Gastroesophageal sphincter (tissue), 4 donors: ENCODE data around the gene GASK1B. TPM values are rescaled to one million over a fixed set of nuclear protein-coding genes. Genes with fewer than 3 reads are reported as not detected.

ENCODE experiments used
- ATAC-seq: fragments of 150-250 bp; one replicate; pipeline ENCODE4 v1.9.1; 2016; ENCODE audit warnings: mild to moderate bottlenecking, moderate library complexity
- H3K27ac ChIP-seq, 4 donors: fragments of 200-600 bp; sonication (generic) in 3 of 4; 1 replicate in 3 of 4; 2 replicates in 1 of 4; pipeline ENCODE4 v1.5.1; 2016 to 2019
- H3K27me3 ChIP-seq: fragments of 200-600 bp; sonication (generic); one replicate; pipeline ENCODE4 v1.5.1; 2019
- H3K36me3 ChIP-seq, 2 donors: fragments of 200-600 bp; sonication (generic); one replicate each; pipeline ENCODE4 v1.5.1; 2019; ENCODE audit warnings: control low read depth in 1 of 2
- H3K4me1 ChIP-seq, 3 donors: fragments of 200-600 bp; sonication (generic); 1 replicate in 2 of 3; 2 replicates in 1 of 3; pipeline ENCODE4 v1.5.1; 2016 to 2019; ENCODE audit warnings: control low read depth in 2 of 3
- H3K4me3 ChIP-seq, 2 donors: fragments of 200-600 bp; sonication (generic); one replicate each; pipeline ENCODE4 v1.5.1; 2019; ENCODE audit warnings: mild to moderate bottlenecking in 1 of 2, moderate library complexity in 1 of 2
- H3K9me3 ChIP-seq, 3 donors: fragments of 200-600 bp; sonication (generic); one replicate each; pipeline ENCODE4 v1.5.1; 2017 to 2019; ENCODE audit warnings: control low read depth in 2 of 3
- CTCF ChIP-seq, 4 experiments: fragments of 200-600 bp in 2 of 4; fragments of 450-650 bp in 2 of 4; sonication (generic) in 1 of 4; IDR thresholded peaks; one replicate each; pipeline ENCODE4 v1.5.1; 2017 to 2019; ENCODE audit warnings: antibody characterized with exemption in 4 of 4, mild to moderate bottlenecking in 2 of 4, moderate library complexity in 2 of 4
- EP300 ChIP-seq: sonication (generic); formaldehyde crosslinking; IDR thresholded peaks from one replicate; pipeline ENCODE4 v1.6.1; 2017; ENCODE audit warnings: antibody characterized with exemption, mild to moderate bottlenecking
- POLR2A ChIP-seq, 2 donors: fragments of 450-650 bp; IDR thresholded peaks; one replicate each; pipeline ENCODE4 v1.6.1; 2017; ENCODE audit warnings: antibody characterized with exemption in 2 of 2, mild to moderate bottlenecking in 2 of 2, moderate library complexity in 1 of 2
- POLR2AphosphoS5 ChIP-seq: sonication (generic); formaldehyde crosslinking; IDR thresholded peaks from one replicate; pipeline ENCODE4 v1.6.1; 2017; ENCODE audit warnings: antibody characterized with exemption
- WGBS, 2 donors: methylation state at CpG; one replicate each; pipeline ENCODE4 v1.1.5; 2018; ENCODE audit warnings: low coverage in 1 of 2; 5-methylcytosine and 5-hydroxymethylcytosine counted together
- total RNA-seq, 4 donors: library from RNA; depleted of rRNA; stranded (reverse); fragments of >200 nt; gene quantifications; one replicate each; pipeline ENCODE4 v1.1.0, GENCODE V29; 2016

GASK1B gene
- total RNA-seq, 4 donors from 2014 or later: 33.8 to 66.6 (median 42.0) TPM

GRCh38 chr4:158197194-158197776 lies 24.5 kb upstream of the GASK1B start:
- Histone ChIP-seq H3K9me3 (no peaks in the 10 kb centered on the region), H3K36me3 (no peaks in the 10 kb centered on the region), H3K4me3 (no peak overlapping the region), H3K4me1 (no peaks in the 10 kb centered on the region), H3K27ac (no peak overlapping the region), H3K27me3 (no peaks in the 10 kb centered on the region)
- no peak for ATAC-seq
- no peak for TF ChIP-seq EP300
- no peak for TF ChIP-seq CTCF (IDR thresholded peaks at IDR 0.05)
- TF ChIP-seq POLR2AphosphoS5: no peak
- TF ChIP-seq POLR2A (IDR thresholded peaks at IDR 0.05): no peak
- 85 to 92% methylated on average over 4 to 5 of the region's 5 CpGs for WGBS, 2 donors

GRCh38 chr4:158195297-158195696 lies 22.5 kb upstream of the GASK1B start:
- Histone ChIP-seq H3K9me3 (no peaks in the 10 kb centered on the region), H3K4me1 (no peaks in the 10 kb centered on the region), H3K4me3 (no peak overlapping the region), H3K36me3 (no peaks in the 10 kb centered on the region), H3K27me3 (no peaks in the 10 kb centered on the region), H3K27ac (no peak overlapping the region)
- TF ChIP-seq EP300 (no peak), CTCF (IDR thresholded peaks at IDR 0.05) (no peak), POLR2A (IDR thresholded peaks at IDR 0.05) (no peak), POLR2AphosphoS5 (no peak)
- WGBS, 2 donors: 88 to 100% methylated on average over 1 of the region's 1 CpG
- ATAC-seq: no peak

GRCh38 chr4:158193171-158193749 lies 20.4 kb upstream of the GASK1B start:
- no peaks in the 10 kb centered on the region for H3K9me3 ChIP-seq
- H3K36me3 ChIP-seq: no peaks in the 10 kb centered on the region
- H3K4me3 ChIP-seq: no peak overlapping the region
- no peaks in the 10 kb centered on the region for H3K4me1 ChIP-seq
- no peak overlapping the region for H3K27ac ChIP-seq
- no peaks in the 10 kb centered on the region for H3K27me3 ChIP-seq
- WGBS, 2 donors: 43 to 47% methylated on average over 3 of the region's 3 CpGs
- peak; percentile 31 for ATAC-seq
- TF ChIP-seq CTCF (IDR thresholded peaks at IDR 0.05) (peak; percentile 27 to 62 (median 58)), POLR2A (IDR thresholded peaks at IDR 0.05) (no peak)

- Histone ChIP-seq H3K4me1 (no peaks in the 10 kb centered on the region), H3K27me3 (no peaks in the 10 kb centered on the region), H3K27ac (no peak overlapping the region), H3K4me3 (no peak overlapping the region), H3K9me3 (no peaks in the 10 kb centered on the region), H3K36me3 (no peaks in the 10 kb centered on the region)
- no peak for ATAC-seq
- TF ChIP-seq EP300: no peak
- TF ChIP-seq POLR2A (IDR thresholded peaks at IDR 0.05): no peak
- no peak for TF ChIP-seq CTCF (IDR thresholded peaks at IDR 0.05)
- TF ChIP-seq POLR2AphosphoS5: no peak
- 79 to 87% methylated on average over 3 to 4 of the region's 5 CpGs for WGBS, 2 donors
Observed at GRCh38 chr4:158192439-158193158, 19.8 kb upstream of the GASK1B start.

DNA sequence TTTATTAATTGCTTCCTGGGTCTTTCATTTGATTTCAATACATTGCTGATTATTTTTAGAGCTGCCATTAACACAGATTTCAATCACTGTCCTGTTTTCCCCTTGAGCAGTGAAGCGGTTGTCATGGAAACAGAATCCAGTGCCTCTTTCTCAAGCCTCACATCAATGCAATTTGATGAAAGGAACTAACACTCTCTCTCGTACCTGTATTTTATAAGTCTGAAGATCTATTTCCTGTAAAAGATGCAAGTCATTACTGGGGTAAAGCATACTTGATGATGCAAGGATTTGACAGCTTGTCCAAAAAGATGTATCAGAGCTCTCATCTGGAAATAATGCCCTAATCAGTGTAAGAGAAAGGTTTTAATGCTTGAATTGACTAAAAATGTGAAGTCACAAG lies 17.9 kb upstream of the GASK1B start:
- 80 to 88% methylated on average over 2 of the region's 2 CpGs for WGBS, 2 donors
- TF ChIP-seq EP300 (no peak), CTCF (IDR thresholded peaks at IDR 0.05) (no peak), POLR2A (IDR thresholded peaks at IDR 0.05) (no peak), POLR2AphosphoS5 (no peak)
- ATAC-seq: no peak

More for the DNA sequence above, 17.9 kb upstream of the GASK1B start:
- Histone ChIP-seq H3K27ac (no peak overlapping the region), H3K4me1 (no peaks in the 10 kb centered on the region), H3K27me3 (no peaks in the 10 kb centered on the region), H3K36me3 (no peaks in the 10 kb centered on the region), H3K4me3 (no peak overlapping the region), H3K9me3 (no peaks in the 10 kb centered on the region)
